ENCODE data around the gene ST6GALNAC3.

DNA sequence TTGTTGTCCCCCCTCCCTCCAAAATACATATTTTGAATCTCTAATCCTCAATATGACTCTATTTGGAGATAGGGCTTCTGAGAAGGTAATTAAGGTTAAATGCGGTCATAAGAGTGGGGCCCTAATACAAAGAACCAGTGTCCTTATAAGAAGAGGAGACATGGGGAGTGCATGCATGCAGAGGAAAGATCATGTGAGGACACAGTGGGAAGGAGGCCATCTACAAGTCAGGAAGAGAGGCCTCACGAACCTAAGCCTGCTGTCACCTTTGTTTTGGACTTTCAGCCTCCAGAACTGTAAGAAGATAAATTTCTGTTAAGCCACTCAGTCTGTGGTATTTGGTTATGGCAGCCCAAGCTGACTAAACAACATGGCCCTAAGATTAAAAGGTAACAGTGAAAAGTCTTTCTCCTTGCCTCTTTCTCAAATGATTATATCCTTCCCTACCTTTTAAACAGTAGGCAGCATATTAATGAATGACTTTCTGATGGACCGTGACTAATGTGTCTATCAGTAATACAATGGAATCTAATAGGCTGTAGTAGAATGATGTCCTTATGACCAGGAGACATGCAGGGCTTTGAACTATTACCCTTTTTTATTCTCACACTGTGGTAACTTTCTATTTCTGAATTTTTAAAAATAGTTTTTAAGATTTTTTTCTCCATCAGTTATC is 40.6 kb upstream of the ST6GALNAC3 start:
- TF ChIP-seq, protein P1, sequence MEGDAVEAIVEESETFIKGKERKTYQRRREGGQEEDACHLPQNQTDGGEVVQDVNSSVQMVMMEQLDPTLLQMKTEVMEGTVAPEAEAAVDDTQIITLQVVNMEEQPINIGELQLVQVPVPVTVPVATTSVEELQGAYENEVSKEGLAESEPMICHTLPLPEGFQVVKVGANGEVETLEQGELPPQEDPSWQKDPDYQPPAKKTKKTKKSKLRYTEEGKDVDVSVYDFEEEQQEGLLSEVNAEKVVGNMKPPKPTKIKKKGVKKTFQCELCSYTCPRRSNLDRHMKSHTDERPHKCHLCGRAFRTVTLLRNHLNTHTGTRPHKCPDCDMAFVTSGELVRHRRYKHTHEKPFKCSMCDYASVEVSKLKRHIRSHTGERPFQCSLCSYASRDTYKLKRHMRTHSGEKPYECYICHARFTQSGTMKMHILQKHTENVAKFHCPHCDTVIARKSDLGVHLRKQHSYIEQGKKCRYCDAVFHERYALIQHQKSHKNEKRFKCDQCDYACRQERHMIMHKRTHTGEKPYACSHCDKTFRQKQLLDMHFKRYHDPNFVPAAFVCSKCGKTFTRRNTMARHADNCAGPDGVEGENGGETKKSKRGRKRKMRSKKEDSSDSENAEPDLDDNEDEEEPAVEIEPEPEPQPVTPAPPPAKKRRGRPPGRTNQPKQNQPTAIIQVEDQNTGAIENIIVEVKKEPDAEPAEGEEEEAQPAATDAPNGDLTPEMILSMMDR (IDR thresholded peaks at IDR 0.05): no peak
- TF ChIP-seq POLR2AphosphoS5 (IDR thresholded peaks at IDR 0.05; ENCODE audit: low read depth, low read length) (no peak), SIN3A (IDR thresholded peaks at IDR 0.05; ENCODE audit: borderline replicate concordance, insufficient read depth, low read depth, low read length) (no peak)
